ENCODE measurements around the gene CAT.

- TF ChIP-seq CTCF (IDR thresholded peaks at IDR 0.05) (no peak), POLR2A (IDR thresholded peaks at IDR 0.05) (no peak)
These were observed 19.8 kb downstream of the CAT start for GRCh38 chr11:34458525-34458924.

Data from body of pancreas (tissue), 4 donors.